GM12878 (cell line): Measurements from ENCODE around the gene CCDC82. TPM values are rescaled to one million over a fixed set of nuclear protein-coding genes. Genes with fewer than 3 reads are reported as not detected.

Experiments used
- ATAC-seq: fragments of 200-7000 bp; cut with Tn5 transposase; 3 replicates; pipeline ENCODE4 v1.9.1; 2020; ENCODE audit warnings: mild to moderate bottlenecking, moderate library complexity
- BruUV-seq: library from RNA; stranded (reverse); fragments of 400-500 nt; replicated peaks from 2 replicates; lab custom pipeline; 2021; lab: Mats Ljungman, UMichigan
- CTCF ChIA-PET: fragments of 300-600 bp; sonication (Branson Sonifier 250); formaldehyde crosslinking; extraction: SDS; loops from one replicate; lab custom pipeline; 2021; ENCODE audit warnings: inconsistent platforms; lab: Yijun Ruan, JAX
- POLR2A ChIA-PET: fragments of 350-600 bp; formaldehyde crosslinking; extraction: SDS; loops from one replicate; lab custom pipeline; 2021; ENCODE audit warnings: inconsistent platforms; lab: Charles Lee
- RAD21 ChIA-PET: fragments of 300-600 bp; sonication (Branson Sonifier 250); formaldehyde crosslinking; loops from one replicate; lab custom pipeline; 2023; ENCODE audit warnings: antibody characterized with exemption; ENCODE audit not compliant: unreplicated experiment; lab: Charles Lee
- SMC1A ChIA-PET: fragments of 300-600 bp; sonication (Branson Sonifier 250); formaldehyde crosslinking; loops from one replicate; lab custom pipeline; 2023; ENCODE audit not compliant: unreplicated experiment, uncharacterized antibody; lab: Charles Lee
- DNase-seq: peaks from one replicate; pipeline ENCODE4 v3.0.0-alpha.2; 2011; ENCODE audit warnings: low read depth, low spot score
- FAIRE-seq: peaks from 3 replicates; lab custom pipeline; 2011; peaks lifted over from hg19 to GRCh38; lab: Jason Lieb, UNC
- H2AFZ ChIP-seq: 2 replicates; pipeline ENCODE4 v1.6.0; 2011; ENCODE audit warnings: low read depth, low read length, control low read depth; ENCODE audit not compliant: control insufficient read depth
- H3K27ac ChIP-seq: 2 replicates; pipeline ENCODE4 v1.5.1; 2011; ENCODE audit warnings: control low read depth; ENCODE audit not compliant: control insufficient read depth, insufficient read depth
- H3K27me3 ChIP-seq, 2 experiments: replicated peaks in 1 of 2; 2 replicates each; pipeline versions ENCODE4 v1.6.0 to v1.6.1; 2011; ENCODE audit warnings: low read length in 1 of 2; ENCODE audit not compliant: control insufficient read depth in 2 of 2, insufficient read depth in 2 of 2
- H3K36me3 ChIP-seq, 2 experiments: 2 replicates each; pipeline ENCODE4 v1.5.1; 2011; ENCODE audit warnings: low read length in 1 of 2; ENCODE audit not compliant: control insufficient read depth in 2 of 2, insufficient read depth in 2 of 2
- H3K4me1 ChIP-seq: 2 replicates; pipeline ENCODE4 v1.6.1; 2011; ENCODE audit warnings: mild to moderate bottlenecking, low read length, moderate library complexity, mixed read lengths; ENCODE audit not compliant: control insufficient read depth, insufficient read depth
- H3K4me2 ChIP-seq: 2 replicates; pipeline ENCODE4 v1.6.0; 2011; ENCODE audit warnings: control low read depth; ENCODE audit not compliant: control insufficient read depth, insufficient read depth
- H3K4me3 ChIP-seq: fragments of 200-600 bp; sonication (generic); 2 replicates; pipeline ENCODE4 v1.5.1; 2016
- H3K79me2 ChIP-seq: 2 replicates; pipeline ENCODE4 v1.6.0; 2011; ENCODE audit warnings: low read length; ENCODE audit not compliant: control insufficient read depth, insufficient read depth
- H3K9ac ChIP-seq: 2 replicates; pipeline ENCODE4 v1.8.0; 2011; ENCODE audit warnings: low read length, control low read depth, mixed read lengths; ENCODE audit not compliant: control insufficient read depth, insufficient read depth
- H3K9me3 ChIP-seq: replicated peaks from 3 replicates; pipeline ENCODE4 v1.5.1; 2011; ENCODE audit warnings: mild to moderate bottlenecking, low read length; ENCODE audit not compliant: control insufficient read depth, insufficient read depth
- H4K20me1 ChIP-seq: 2 replicates; pipeline ENCODE4 v1.6.0; 2011; ENCODE audit not compliant: control insufficient read depth, insufficient read depth
- CHD1 ChIP-seq: IDR thresholded peaks from 2 replicates; pipeline ENCODE4 v1.6.1; 2012; ENCODE audit warnings: low read depth, low read length, improper control_type of control experiment
- E4F1 ChIP-seq: fragments of 450-650 bp; IDR thresholded peaks from 2 replicates; pipeline ENCODE4 v1.6.1; 2018; ENCODE audit warnings: borderline replicate concordance, mild to moderate bottlenecking; ENCODE audit not compliant: partially characterized antibody
- GABPA ChIP-seq: IDR thresholded peaks from 2 replicates; pipeline ENCODE4 v1.6.1; 2014; ENCODE audit warnings: antibody characterized with exemption, low read depth, mild to moderate bottlenecking, inconsistent platforms
- HCFC1 ChIP-seq: fragments of 150-350 bp; IDR thresholded peaks from 2 replicates; pipeline ENCODE4 v1.6.1; 2014; ENCODE audit warnings: low read length
- MAX ChIP-seq: IDR thresholded peaks from 2 replicates; pipeline ENCODE4 v1.6.1; 2012; ENCODE audit warnings: low read depth, low read length, improper control_type of control experiment
- RBBP5 ChIP-seq: fragments of 200-600 bp; sonication (generic); conservative IDR thresholded peaks from 2 replicates; pipeline ENCODE4 v1.6.1; 2016
- SMAD1 ChIP-seq: fragments of 450-650 bp; IDR thresholded peaks from 2 replicates; pipeline ENCODE4 v1.6.1; 2018; ENCODE audit warnings: mild to moderate bottlenecking, low read depth; ENCODE audit not compliant: partially characterized antibody
- TCF12 ChIP-seq: IDR thresholded peaks from 2 replicates; pipeline ENCODE4 v1.6.1; 2011; ENCODE audit warnings: low read depth, mild to moderate bottlenecking, low read length
- YBX1 ChIP-seq: fragments of 450-650 bp; IDR thresholded peaks from 2 replicates; pipeline ENCODE4 v1.6.1; 2016; ENCODE audit warnings: antibody characterized with exemption
- ZBTB33 ChIP-seq: fragments of 450-650 bp; IDR thresholded peaks from 2 replicates; pipeline ENCODE4 v1.6.1; 2017; ENCODE audit warnings: mild to moderate bottlenecking
- WGBS: methylation state at CpG from one replicate; pipeline ENCODE4 v1.1.6; 2016; ENCODE audit warnings: low lambda C conversion rate; ENCODE audit not compliant: insufficient replicate concordance, insufficient coverage; ENCODE audit errors: missing lambda C conversion rate; 5-methylcytosine and 5-hydroxymethylcytosine counted together
- in situ Hi-C: fragments of 300-500 bp; cut with MboI; formaldehyde crosslinking; loops from 9 replicates; pipeline ENCODE4 v1.14.3; 2018; ENCODE audit warnings: mixed read lengths
- intact Hi-C: fragments of 100-400 bp; cut with micrococcal nuclease; formaldehyde crosslinking; loops from one replicate; pipeline ENCODE4 v1.14.2; 2022; ENCODE audit not compliant: unreplicated experiment
- polyA plus RNA-seq, 11 experiments: library from polyadenylated mRNA; depleted of rRNA in 4 of 11; unstranded in 6 of 11; stranded (reverse) in 5 of 11; fragments of >200 nt; fragmentation: Nextera tagmentation in 4 of 11; fragmentation: Illumina TruSeq in 1 of 11; extraction: Ambion mirVana in 4 of 11; extraction: Trizol in 1 of 11; gene quantifications; 1 replicate in 1 of 11; 2 replicates in 10 of 11; pipeline versions ENCODE4 v1.2.1 to v1.2.3, GENCODE V29; 2011 to 2016; ENCODE audit warnings: inconsistent platforms in 2 of 11, missing spikeins in 2 of 11, low read depth in 1 of 11
- total RNA-seq, 4 experiments: library from RNA; depleted of rRNA in 3 of 4; stranded (reverse); fragments of >200 nt in 3 of 4; fragmentation: Illumina TruSeq in 1 of 4; extraction: Trizol in 1 of 4; gene quantifications; 2 replicates each; pipeline versions ENCODE4 v1.2.1 to v1.2.3, GENCODE V29; 2013 to 2021

CCDC82 gene
- total and polyA plus RNA-seq, 10 of the 15 experiments (the other 5 are each of a cell fraction or from before 2014, with no cell fraction given) = 15.2 to 62.4 (median 28.8) TPM

GRCh38 chr11:96315476-96315875 is 74.2 kb downstream of the CCDC82 start:
- SMC1A ChIA-PET = interaction anchor here (0.7 to 8.2 kb wide), 2 partner anchors 11 to 23 kb away, joined by 3 to 97 read pairs; partner anchors contain the start of gene MAML2
- TF ChIP-seq YBX1 = no peak
- TF ChIP-seq, all 136 proteins: peak for 0
- FAIRE-seq (no peak), DNase-seq (no peak), ATAC-seq (no peak)
- Histone ChIP-seq H3K9me3 (no peaks in the 10 kb centered on the region), H3K79me2 (peaks cover 62% of the 10 kb centered on the region), H3K36me3 (peaks cover 0 to 3% of the 10 kb centered on the region in 2 experiments; a peak in 2 of 4 replicates), H3K4me3 (no peak overlapping the region), H3K27ac (no peak overlapping the region), H3K27me3 (no peaks in the 10 kb centered on the region), H3K9ac (no peak overlapping the region), H3K4me2 (no peak overlapping the region), H3K4me1 (peaks cover 20% of the 10 kb centered on the region), H2AFZ (no peak overlapping the region), H4K20me1 (no peaks in the 10 kb centered on the region)
- POLR2A ChIA-PET = interaction anchor here (0.8 to 1.2 kb wide), 2 partner anchors 10 to 17 kb away, joined by 3 read pairs; no protein-coding TSS in a partner anchor
- no TSS peak for BruUV-seq
- intact Hi-C loops = no loop called here
- RAD21 ChIA-PET = interaction anchor here (1.5 kb wide), 1 partner anchor 28 kb away, joined by 6 read pairs; the partner anchor contains the start of gene MAML2
- CTCF ChIA-PET = interaction anchor here (0.7 to 1.0 kb wide), 2 partner anchors 79 to 479 kb away, joined by 3 read pairs; no protein-coding TSS in a partner anchor
- WGBS = 94% methylated on average over 1 of the region's 1 CpG
- in situ Hi-C loops = no loop called here

- H3K27me3 ChIP-seq = no peaks in the 10 kb centered on the region
- no TSS peak for BruUV-seq
- no peak overlapping the region for H3K4me3 ChIP-seq
- ATAC-seq (no peak), FAIRE-seq (no peak), DNase-seq (no peak)
- no peaks in the 10 kb centered on the region for H3K9me3 ChIP-seq
- peaks cover 20% of the 10 kb centered on the region for H3K4me1 ChIP-seq
- CTCF ChIA-PET = interaction anchor here (0.7 to 1.6 kb wide), 4 partner anchors 8 to 478 kb away, joined by 3 to 4 read pairs (median 4); no protein-coding TSS in a partner anchor
- H4K20me1 ChIP-seq = no peaks in the 10 kb centered on the region
- H2AFZ ChIP-seq = no peak overlapping the region
- no peak overlapping the region for H3K9ac ChIP-seq
- POLR2A ChIA-PET = interaction anchor here (0.8 to 1.2 kb wide), 2 partner anchors 11 to 18 kb away, joined by 3 read pairs; no protein-coding TSS in a partner anchor
- WGBS = 63% methylated on average over 4 of the region's 4 CpGs
- RAD21 ChIA-PET = interaction anchor here (1.5 kb wide), 2 partner anchors 23 to 29 kb away, joined by 5 to 6 read pairs; partner anchors contain the start of gene MAML2
- no peak overlapping the region for H3K4me2 ChIP-seq
- in situ Hi-C loops = no loop called here
- SMC1A ChIA-PET = interaction anchor here (1.0 to 8.2 kb wide), 3 partner anchors 9 to 48 kb away, joined by 3 to 97 read pairs (median 3); partner anchors contain the start of gene MAML2
- peaks cover 55% of the 10 kb centered on the region for H3K79me2 ChIP-seq
- H3K36me3 ChIP-seq = peaks cover 0 to 3% of the 10 kb centered on the region in 2 experiments; a peak in 2 of 4 replicates
- no peak overlapping the region for H3K27ac ChIP-seq
- intact Hi-C loops = no loop called here
- TF ChIP-seq TCF12 (no peak), RBBP5 (no peak), ZBTB33 (no peak), E4F1 (no peak), SMAD1 (no peak), GABPA (no peak), HCFC1 (no peak), MAX (no peak), CHD1 (no peak)
Observed at GRCh38 chr11:96314326-96315020, 75.2 kb downstream of the CCDC82 start.
